Smooth muscle cell (in vitro differentiated cells): Measurements from ENCODE around the gene PRMT7. TPM values are rescaled to one million over a fixed set of nuclear protein-coding genes. Genes with fewer than 3 reads are reported as not detected.

Experiments used
- DNase-seq: peaks from one replicate; lab custom pipeline; 2025; ENCODE audit not compliant: unreplicated experiment; lab: John Stamatoyannopoulos, UW
- H2AFZ ChIP-seq: fragments of 200-600 bp; sonication (generic); 2 replicates; pipeline ENCODE4 v1.6.0; 2016; ENCODE audit warnings: antibody characterized with exemption, low read depth, mild to moderate bottlenecking
- H3F3A ChIP-seq: fragments of 200-600 bp; sonication (generic); 2 replicates; pipeline ENCODE4 v1.6.0; 2017; ENCODE audit warnings: antibody characterized with exemption, low read depth
- H3K27ac ChIP-seq: fragments of 200-600 bp; sonication (generic); 2 replicates; pipeline ENCODE4 v1.5.1; 2016; ENCODE audit warnings: low read depth, mild to moderate bottlenecking
- H3K27me3 ChIP-seq: fragments of 200-600 bp; sonication (generic); 2 replicates; pipeline ENCODE4 v1.6.1; 2016; ENCODE audit warnings: low read depth, mild to moderate bottlenecking
- H3K36me3 ChIP-seq: fragments of 200-600 bp; sonication (generic); 2 replicates; pipeline ENCODE4 v1.5.1; 2016; ENCODE audit warnings: low read depth
- H3K4me1 ChIP-seq: fragments of 200-600 bp; sonication (generic); 2 replicates; pipeline ENCODE4 v1.5.1; 2016; ENCODE audit warnings: low read depth
- H3K4me2 ChIP-seq: fragments of 200-600 bp; sonication (generic); 2 replicates; pipeline ENCODE4 v1.6.0; 2016; ENCODE audit warnings: mild to moderate bottlenecking
- H3K4me3 ChIP-seq: fragments of 200-600 bp; sonication (generic); 2 replicates; pipeline ENCODE4 v1.5.1; 2016; ENCODE audit warnings: mild to moderate bottlenecking
- H3K79me2 ChIP-seq: fragments of 200-600 bp; sonication (generic); 2 replicates; pipeline ENCODE4 v1.6.0; 2016; ENCODE audit warnings: low read depth, mild to moderate bottlenecking
- H3K9ac ChIP-seq: fragments of 200-600 bp; sonication (generic); 2 replicates; pipeline ENCODE4 v1.6.0; 2016; ENCODE audit warnings: low read depth
- H3K9me3 ChIP-seq: fragments of 200-600 bp; sonication (generic); replicated peaks from 2 replicates; pipeline ENCODE4 v1.5.1; 2016; ENCODE audit warnings: low read depth
- H4K20me1 ChIP-seq: fragments of 200-600 bp; sonication (generic); 2 replicates; pipeline ENCODE4 v1.6.0; 2016; ENCODE audit warnings: low read depth
- WGBS: methylation state at CpG from one replicate; pipeline ENCODE4 v1.1.7; 2016; ENCODE audit warnings: low lambda C conversion rate; 5-methylcytosine and 5-hydroxymethylcytosine counted together
- polyA plus RNA-seq: library from polyadenylated mRNA; unstranded; fragments of >200 nt; fragmentation: Nextera tagmentation; extraction: Ambion mirVana; gene quantifications from 2 replicates; pipeline ENCODE4 v1.2.1, GENCODE V29; 2016
- total RNA-seq: library from RNA; depleted of rRNA; stranded (reverse); fragments of >200 nt; gene quantifications from 2 replicates; pipeline ENCODE4 v1.2.3, GENCODE V29; 2014
- TF ChIP-seq, protein P1 (sequence below): fragments of 200-600 bp; sonication (generic); IDR thresholded peaks from 2 replicates; pipeline ENCODE4 v1.5.1; 2017; ENCODE audit warnings: borderline replicate concordance, mild to moderate bottlenecking, antibody characterized with exemption; ENCODE audit not compliant: insufficient read depth, poor library complexity, severe bottlenecking

The PRMT7 gene
- total and polyA plus RNA-seq, 2 experiments from 2014 or later: 22.1 to 25.4 TPM

DNA sequence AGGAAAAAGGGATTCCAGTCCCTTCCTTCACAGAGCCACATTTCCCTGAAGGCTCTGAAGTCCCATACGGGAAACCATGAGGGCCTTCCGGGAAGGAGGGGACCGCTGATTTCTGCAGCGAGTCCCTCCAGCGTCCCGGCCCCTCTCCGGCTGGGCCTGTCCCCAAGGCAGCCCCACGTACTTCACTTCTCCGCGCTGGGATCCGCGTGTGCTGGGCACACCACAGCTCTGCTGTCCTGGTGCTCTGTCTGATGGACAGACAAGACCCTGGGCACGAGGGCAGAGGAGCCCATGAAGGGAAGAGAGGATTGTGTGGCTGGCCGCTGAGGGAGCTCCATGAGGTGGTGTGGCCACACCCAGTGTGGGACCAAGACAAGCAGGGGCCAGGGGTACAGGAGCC is 57.1 kb downstream of the PRMT7 start:
- no peak for DNase-seq
- Histone ChIP-seq H3K9ac (no peak overlapping the region), H3K27me3 (no peaks in the 10 kb centered on the region), H3K36me3 (no peaks in the 10 kb centered on the region), H3K79me2 (no peaks in the 10 kb centered on the region), H3F3A (no peaks in the 10 kb centered on the region), H3K4me2 (no peak overlapping the region), H3K9me3 (no peaks in the 10 kb centered on the region), H3K27ac (no peak overlapping the region), H3K4me3 (no peak overlapping the region), H4K20me1 (no peaks in the 10 kb centered on the region), H3K4me1 (no peaks in the 10 kb centered on the region), H2AFZ (no peak overlapping the region)
- WGBS: 93% methylated on average over 14 of the region's 14 CpGs
- TF ChIP-seq, protein P1, sequence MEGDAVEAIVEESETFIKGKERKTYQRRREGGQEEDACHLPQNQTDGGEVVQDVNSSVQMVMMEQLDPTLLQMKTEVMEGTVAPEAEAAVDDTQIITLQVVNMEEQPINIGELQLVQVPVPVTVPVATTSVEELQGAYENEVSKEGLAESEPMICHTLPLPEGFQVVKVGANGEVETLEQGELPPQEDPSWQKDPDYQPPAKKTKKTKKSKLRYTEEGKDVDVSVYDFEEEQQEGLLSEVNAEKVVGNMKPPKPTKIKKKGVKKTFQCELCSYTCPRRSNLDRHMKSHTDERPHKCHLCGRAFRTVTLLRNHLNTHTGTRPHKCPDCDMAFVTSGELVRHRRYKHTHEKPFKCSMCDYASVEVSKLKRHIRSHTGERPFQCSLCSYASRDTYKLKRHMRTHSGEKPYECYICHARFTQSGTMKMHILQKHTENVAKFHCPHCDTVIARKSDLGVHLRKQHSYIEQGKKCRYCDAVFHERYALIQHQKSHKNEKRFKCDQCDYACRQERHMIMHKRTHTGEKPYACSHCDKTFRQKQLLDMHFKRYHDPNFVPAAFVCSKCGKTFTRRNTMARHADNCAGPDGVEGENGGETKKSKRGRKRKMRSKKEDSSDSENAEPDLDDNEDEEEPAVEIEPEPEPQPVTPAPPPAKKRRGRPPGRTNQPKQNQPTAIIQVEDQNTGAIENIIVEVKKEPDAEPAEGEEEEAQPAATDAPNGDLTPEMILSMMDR: no peak

DNA sequence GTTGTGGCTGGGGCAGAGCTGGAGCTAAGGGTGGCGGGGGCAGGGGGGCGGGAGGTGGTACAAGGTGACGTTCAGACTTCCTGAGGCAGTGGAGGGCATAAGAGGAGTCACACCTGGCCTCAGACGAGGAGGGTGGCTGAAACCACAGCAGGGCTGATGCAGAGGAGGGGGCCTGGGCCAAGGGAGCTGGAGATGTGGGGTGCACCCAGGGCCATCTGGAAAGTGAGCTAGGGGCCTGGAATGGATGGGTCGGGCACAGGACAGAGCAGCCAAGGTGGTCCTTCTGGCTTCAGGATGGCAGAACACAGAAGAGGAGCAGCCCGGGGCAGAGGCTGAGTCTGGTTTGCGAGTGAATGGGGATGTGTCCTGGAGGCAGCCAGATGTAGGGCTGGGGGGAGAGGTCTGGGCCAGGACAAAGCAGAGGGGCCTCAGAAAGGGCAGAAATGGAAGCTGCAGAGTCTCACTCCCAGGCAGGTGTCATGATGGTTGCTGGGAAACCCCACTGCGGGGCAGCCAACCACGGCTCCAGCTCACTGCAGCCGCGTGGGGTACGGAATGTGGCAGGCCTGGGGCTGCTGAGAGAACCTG is 57.6 kb downstream of the PRMT7 start:
- no peaks in the 10 kb centered on the region for H3K27me3 ChIP-seq
- no peak overlapping the region for H3K4me3 ChIP-seq
- no peaks in the 10 kb centered on the region for H3K4me1 ChIP-seq
- H3K4me2 ChIP-seq: no peak overlapping the region
- no peak overlapping the region for H3K9ac ChIP-seq
- H3K27ac ChIP-seq: no peak overlapping the region
- H2AFZ ChIP-seq: no peak overlapping the region
- TF ChIP-seq, protein P1: no peak
- H3K36me3 ChIP-seq: no peaks in the 10 kb centered on the region
- no peaks in the 10 kb centered on the region for H3F3A ChIP-seq
- no peaks in the 10 kb centered on the region for H3K9me3 ChIP-seq
- H4K20me1 ChIP-seq: no peaks in the 10 kb centered on the region
- no peak for DNase-seq
- H3K79me2 ChIP-seq: no peaks in the 10 kb centered on the region
- WGBS: 89% methylated on average over 12 of the region's 12 CpGs

DNA sequence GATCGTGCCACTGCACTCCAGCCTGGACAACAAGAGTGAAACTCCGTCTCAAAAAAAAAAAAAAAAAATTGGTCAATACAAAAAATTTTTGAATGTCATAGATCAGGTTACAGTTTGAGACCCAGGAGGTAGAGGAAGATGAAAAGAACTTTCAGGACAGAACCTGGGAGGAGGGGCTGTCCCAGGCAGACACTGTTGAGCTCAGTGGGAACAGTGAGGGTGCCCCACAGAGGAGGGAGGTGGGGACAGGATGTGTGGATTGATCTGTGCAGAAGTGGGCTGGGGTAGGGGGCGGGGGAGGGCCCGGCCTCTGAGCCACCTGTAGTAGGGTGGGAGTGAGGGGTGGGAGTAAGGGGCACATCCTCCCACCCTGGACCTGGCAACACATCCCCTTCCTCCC is 58.3 kb downstream of the PRMT7 start:
- H3K4me3 ChIP-seq: no peak overlapping the region
- H3K9ac ChIP-seq: no peak overlapping the region
- no peak for DNase-seq
- H3K27me3 ChIP-seq: no peaks in the 10 kb centered on the region
- no peaks in the 10 kb centered on the region for H3K36me3 ChIP-seq
- no peaks in the 10 kb centered on the region for H3F3A ChIP-seq
- H2AFZ ChIP-seq: no peak overlapping the region
- no peak overlapping the region for H3K27ac ChIP-seq
- no peaks in the 10 kb centered on the region for H4K20me1 ChIP-seq
- no peaks in the 10 kb centered on the region for H3K9me3 ChIP-seq
- H3K4me1 ChIP-seq: no peaks in the 10 kb centered on the region
- TF ChIP-seq, protein P1: no peak
- no peaks in the 10 kb centered on the region for H3K79me2 ChIP-seq
- 91% methylated on average over 4 of the region's 4 CpGs for WGBS
- no peak overlapping the region for H3K4me2 ChIP-seq
